Esophagus muscularis mucosa (tissue), 4 donors: Measurements from ENCODE around the gene STK35.

ENCODE experiments used
- EP300 ChIP-seq: sonication (generic); formaldehyde crosslinking; IDR thresholded peaks from one replicate; pipeline ENCODE4 v1.6.1; 2017; ENCODE audit warnings: antibody characterized with exemption
- POLR2A ChIP-seq: fragments of 450-650 bp; IDR thresholded peaks from one replicate; pipeline ENCODE4 v1.6.1; 2017; ENCODE audit warnings: antibody characterized with exemption, moderate library complexity, mild to moderate bottlenecking, low read depth
- POLR2AphosphoS5 ChIP-seq, 2 donors: sonication (generic); formaldehyde crosslinking; IDR thresholded peaks; one replicate each; pipeline ENCODE4 v1.6.1; 2017; ENCODE audit warnings: antibody characterized with exemption in 2 of 2
- TF ChIP-seq, protein P1 (sequence below), 3 experiments: fragments of 200-600 bp in 2 of 3; fragments of 450-650 bp in 1 of 3; sonication (generic) in 2 of 3; IDR thresholded peaks; one replicate each; pipeline ENCODE4 v1.5.1; 2017 to 2019; ENCODE audit warnings: antibody characterized with exemption in 3 of 3, mild to moderate bottlenecking in 2 of 3, moderate library complexity in 1 of 3

DNA sequence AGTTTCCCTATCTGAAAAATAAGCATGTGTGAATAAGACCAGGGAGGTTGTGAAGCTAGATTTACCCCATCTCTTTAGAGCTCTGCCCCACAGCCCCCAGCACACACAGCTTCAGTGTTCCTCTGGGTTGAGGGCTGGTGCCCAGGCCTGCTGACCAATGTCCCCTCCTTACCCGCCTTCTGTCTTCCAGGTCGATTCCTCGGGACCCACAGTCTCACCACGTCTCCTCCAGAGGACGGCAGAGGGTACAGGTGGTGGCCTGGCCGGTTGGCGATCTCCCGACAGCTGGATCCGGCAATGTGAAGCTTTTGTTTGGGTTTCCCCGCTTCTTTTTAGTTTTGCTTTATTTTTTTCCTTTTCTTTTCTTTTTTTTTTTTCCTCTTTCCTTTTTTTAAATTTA, 42.0 kb downstream of the STK35 start:
- TF ChIP-seq, protein P1, sequence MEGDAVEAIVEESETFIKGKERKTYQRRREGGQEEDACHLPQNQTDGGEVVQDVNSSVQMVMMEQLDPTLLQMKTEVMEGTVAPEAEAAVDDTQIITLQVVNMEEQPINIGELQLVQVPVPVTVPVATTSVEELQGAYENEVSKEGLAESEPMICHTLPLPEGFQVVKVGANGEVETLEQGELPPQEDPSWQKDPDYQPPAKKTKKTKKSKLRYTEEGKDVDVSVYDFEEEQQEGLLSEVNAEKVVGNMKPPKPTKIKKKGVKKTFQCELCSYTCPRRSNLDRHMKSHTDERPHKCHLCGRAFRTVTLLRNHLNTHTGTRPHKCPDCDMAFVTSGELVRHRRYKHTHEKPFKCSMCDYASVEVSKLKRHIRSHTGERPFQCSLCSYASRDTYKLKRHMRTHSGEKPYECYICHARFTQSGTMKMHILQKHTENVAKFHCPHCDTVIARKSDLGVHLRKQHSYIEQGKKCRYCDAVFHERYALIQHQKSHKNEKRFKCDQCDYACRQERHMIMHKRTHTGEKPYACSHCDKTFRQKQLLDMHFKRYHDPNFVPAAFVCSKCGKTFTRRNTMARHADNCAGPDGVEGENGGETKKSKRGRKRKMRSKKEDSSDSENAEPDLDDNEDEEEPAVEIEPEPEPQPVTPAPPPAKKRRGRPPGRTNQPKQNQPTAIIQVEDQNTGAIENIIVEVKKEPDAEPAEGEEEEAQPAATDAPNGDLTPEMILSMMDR (IDR thresholded peaks at IDR 0.05) = no peak
- TF ChIP-seq EP300 = no peak
- no peak for TF ChIP-seq POLR2AphosphoS5 (IDR thresholded peaks at IDR 0.05)
- no peak for TF ChIP-seq POLR2A
